ENCODE measurements around the gene GPR149.
A peak's percentile ranks its signal among the peaks of the same experiment; 100 is the strongest.

GPR149 gene

DNA sequence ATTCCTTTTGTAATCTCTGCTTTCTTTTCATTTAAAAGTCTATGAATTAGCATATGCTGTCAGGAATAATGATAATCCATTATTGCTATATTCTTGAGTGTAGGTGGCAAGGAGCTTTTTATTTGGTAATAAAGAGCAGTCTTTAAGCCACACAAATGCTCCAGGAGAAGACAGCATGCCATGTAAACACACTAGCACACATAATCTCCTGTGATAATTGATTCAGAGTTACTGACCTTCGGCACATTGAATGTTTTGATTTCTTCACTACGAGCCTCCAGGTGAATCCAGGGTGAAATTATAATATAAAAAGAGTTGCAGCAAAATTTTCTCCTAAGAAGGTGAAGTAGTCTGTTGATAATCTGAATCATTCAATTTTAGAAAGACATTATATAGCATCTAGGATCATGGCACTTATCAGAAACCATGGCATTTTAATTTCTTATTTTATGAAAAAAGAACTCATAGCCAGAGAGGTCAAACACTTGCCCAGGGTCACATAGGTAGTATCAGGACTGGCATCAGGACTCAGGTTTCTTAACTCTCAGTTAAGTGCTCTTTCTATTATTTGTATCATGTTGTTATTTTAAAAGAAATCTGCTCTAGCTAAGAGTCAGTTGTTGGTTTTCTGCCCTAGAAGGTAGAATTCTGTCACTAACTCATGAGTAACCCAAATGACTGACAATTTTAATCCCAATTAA lies 84.4 kb downstream of the GPR149 start:
- no peak overlapping the region for H3K9ac ChIP-seq (ENCODE audit: low read depth, low read length)
- H3K27me3 ChIP-seq (ENCODE audit: control insufficient read depth, insufficient read depth, low read length), result no peaks in the 10 kb centered on the region
- no peaks in the 10 kb centered on the region for H3K9me3 ChIP-seq (ENCODE audit: control insufficient read depth, insufficient read depth, low read length)
- no peaks in the 10 kb centered on the region for H3K36me3 ChIP-seq (ENCODE audit: control insufficient read depth, insufficient read depth, low read length)
- H3K4me3 ChIP-seq (ENCODE audit: low read depth, low read length), result no peak overlapping the region
- H3K27ac ChIP-seq (ENCODE audit: low read depth, low read length), result no peak overlapping the region
- peaks cover 9% of the 10 kb centered on the region; the same call in 1 of the 2 replicates for H3K4me1 ChIP-seq (ENCODE audit: control insufficient read depth, insufficient read depth, low read length)

- Histone ChIP-seq H3K36me3 (ENCODE audit: control insufficient read depth, insufficient read depth, low read length) (no peaks in the 10 kb centered on the region), H3K27me3 (ENCODE audit: control insufficient read depth, insufficient read depth, low read length) (no peaks in the 10 kb centered on the region), H3K27ac (ENCODE audit: low read depth, low read length) (no peak overlapping the region), H3K9ac (ENCODE audit: low read depth, low read length) (no peak overlapping the region), H3K4me1 (ENCODE audit: control insufficient read depth, insufficient read depth, low read length) (no peaks in the 10 kb centered on the region), H3K9me3 (ENCODE audit: control insufficient read depth, insufficient read depth, low read length) (no peaks in the 10 kb centered on the region), H3K4me3 (ENCODE audit: low read depth, low read length) (no peak overlapping the region)
These were observed 91.4 kb downstream of the GPR149 start for GRCh38 chr3:154338570-154338969.

DNA sequence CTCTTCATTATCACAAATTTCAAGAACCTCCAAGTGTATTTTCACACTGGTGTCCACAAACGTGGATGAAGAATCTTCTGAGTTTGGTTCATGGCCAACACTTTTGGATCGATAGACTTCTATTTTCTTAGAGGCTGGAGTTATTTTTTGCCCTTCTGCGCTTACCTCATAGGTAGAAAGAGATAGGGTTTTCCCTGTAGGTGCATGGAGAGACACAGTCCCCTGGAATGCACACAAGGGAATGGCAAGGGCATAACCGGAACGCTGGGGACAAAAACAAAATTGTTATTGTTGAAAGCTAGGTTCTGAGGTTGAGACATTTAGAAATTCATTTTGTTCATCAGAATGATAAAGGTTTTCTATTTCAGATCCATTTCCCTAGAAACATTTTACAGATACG lies 92.0 kb downstream of the GPR149 start:
- no peaks in the 10 kb centered on the region for H3K36me3 ChIP-seq (ENCODE audit: control insufficient read depth, insufficient read depth, low read length)
- H3K4me1 ChIP-seq (ENCODE audit: control insufficient read depth, insufficient read depth, low read length), result no peaks in the 10 kb centered on the region
- no peaks in the 10 kb centered on the region for H3K27me3 ChIP-seq (ENCODE audit: control insufficient read depth, insufficient read depth, low read length)
- H3K27ac ChIP-seq (ENCODE audit: low read depth, low read length), result no peak overlapping the region
- no peak overlapping the region for H3K4me3 ChIP-seq (ENCODE audit: low read depth, low read length)
- no peaks in the 10 kb centered on the region for H3K9me3 ChIP-seq (ENCODE audit: control insufficient read depth, insufficient read depth, low read length)
- no peak overlapping the region for H3K9ac ChIP-seq (ENCODE audit: low read depth, low read length)

- H3K27me3 ChIP-seq (ENCODE audit: control insufficient read depth, insufficient read depth, low read length), result no peaks in the 10 kb centered on the region
- H3K36me3 ChIP-seq (ENCODE audit: control insufficient read depth, insufficient read depth, low read length), result no peaks in the 10 kb centered on the region
- no peak overlapping the region for H3K9ac ChIP-seq (ENCODE audit: low read depth, low read length)
- no peak overlapping the region for H3K4me3 ChIP-seq (ENCODE audit: low read depth, low read length)
- H3K4me1 ChIP-seq (ENCODE audit: control insufficient read depth, insufficient read depth, low read length), result no peaks in the 10 kb centered on the region
- no peak overlapping the region for H3K27ac ChIP-seq (ENCODE audit: low read depth, low read length)
- no peaks in the 10 kb centered on the region for H3K9me3 ChIP-seq (ENCODE audit: control insufficient read depth, insufficient read depth, low read length)
These were observed 95.0 kb downstream of the GPR149 start for GRCh38 chr3:154334973-154335420.

- Histone ChIP-seq H3K4me1 (ENCODE audit: control insufficient read depth, insufficient read depth, low read length) (peaks cover 8% of the 10 kb centered on the region; the same call in 1 of the 2 replicates), H3K27ac (ENCODE audit: low read depth, low read length) (no peak overlapping the region), H3K9ac (ENCODE audit: low read depth, low read length) (no peak overlapping the region), H3K36me3 (ENCODE audit: control insufficient read depth, insufficient read depth, low read length) (no peaks in the 10 kb centered on the region), H3K9me3 (ENCODE audit: control insufficient read depth, insufficient read depth, low read length) (no peaks in the 10 kb centered on the region), H3K4me3 (ENCODE audit: low read depth, low read length) (no peak overlapping the region), H3K27me3 (ENCODE audit: control insufficient read depth, insufficient read depth, low read length) (no peaks in the 10 kb centered on the region)
These were observed 102.1 kb downstream of the GPR149 start for GRCh38 chr3:154327871-154328270.

GRCh38 chr3:154324919-154325318 lies 105.1 kb downstream of the GPR149 start:
- H3K27ac ChIP-seq (ENCODE audit: low read depth, low read length), result peak overlapping the region; percentile 95
- peaks cover 18% of the 10 kb centered on the region for H3K4me1 ChIP-seq (ENCODE audit: control insufficient read depth, insufficient read depth, low read length)
- H3K9ac ChIP-seq (ENCODE audit: low read depth, low read length), result 0 out of 2 replicates have a peak overlapping the region, but pooled peaks have one; percentile 42
- peak overlapping the region; percentile 100 for H3K4me3 ChIP-seq (ENCODE audit: low read depth, low read length)
- no peaks in the 10 kb centered on the region for H3K9me3 ChIP-seq (ENCODE audit: control insufficient read depth, insufficient read depth, low read length)
- H3K36me3 ChIP-seq (ENCODE audit: control insufficient read depth, insufficient read depth, low read length), result peaks cover 4% of the 10 kb centered on the region; the same call in 1 of the 2 replicates
- no peaks in the 10 kb centered on the region for H3K27me3 ChIP-seq (ENCODE audit: control insufficient read depth, insufficient read depth, low read length)

- Histone ChIP-seq H3K36me3 (ENCODE audit: control insufficient read depth, insufficient read depth, low read length) (peaks cover 4% of the 10 kb centered on the region; the same call in 1 of the 2 replicates), H3K27me3 (ENCODE audit: control insufficient read depth, insufficient read depth, low read length) (no peaks in the 10 kb centered on the region), H3K4me1 (ENCODE audit: control insufficient read depth, insufficient read depth, low read length) (peaks cover 26% of the 10 kb centered on the region), H3K9me3 (ENCODE audit: control insufficient read depth, insufficient read depth, low read length) (no peaks in the 10 kb centered on the region), H3K27ac (ENCODE audit: low read depth, low read length) (peak within 1 kb of the TSS; percentile 95), H3K4me3 (ENCODE audit: low read depth, low read length) (peak within 1 kb of the TSS; percentile 100), H3K9ac (ENCODE audit: low read depth, low read length) (peak within 1 kb of the TSS; percentile 97)
These were observed 105.9 kb downstream of the GPR149 start, which contains the start of gene DHX36 for GRCh38 chr3:154323891-154324738. Gene DHX36, minus strand, starts transcription at chr3:154324487. Its CDS starts 71 bp downstream, at chr3:154324416.

- H3K27ac ChIP-seq (ENCODE audit: low read depth, low read length), result no peak overlapping the region
- H3K36me3 ChIP-seq (ENCODE audit: control insufficient read depth, insufficient read depth, low read length), result peaks cover 58% of the 10 kb centered on the region
- peaks cover 34% of the 10 kb centered on the region for H3K4me1 ChIP-seq (ENCODE audit: control insufficient read depth, insufficient read depth, low read length)
- no peak overlapping the region for H3K4me3 ChIP-seq (ENCODE audit: low read depth, low read length)
- no peaks in the 10 kb centered on the region for H3K9me3 ChIP-seq (ENCODE audit: control insufficient read depth, insufficient read depth, low read length)
- no peak overlapping the region for H3K9ac ChIP-seq (ENCODE audit: low read depth, low read length)
- H3K27me3 ChIP-seq (ENCODE audit: control insufficient read depth, insufficient read depth, low read length), result no peaks in the 10 kb centered on the region
These were observed 112.8 kb downstream of the GPR149 start for GRCh38 chr3:154316974-154317767.

- Histone ChIP-seq H3K9me3 (ENCODE audit: control insufficient read depth, insufficient read depth, low read length) (no peaks in the 10 kb centered on the region), H3K27me3 (ENCODE audit: control insufficient read depth, insufficient read depth, low read length) (no peaks in the 10 kb centered on the region), H3K36me3 (ENCODE audit: control insufficient read depth, insufficient read depth, low read length) (peaks cover 81% of the 10 kb centered on the region), H3K9ac (ENCODE audit: low read depth, low read length) (no peak overlapping the region), H3K4me3 (ENCODE audit: low read depth, low read length) (no peak overlapping the region), H3K27ac (ENCODE audit: low read depth, low read length) (no peak overlapping the region), H3K4me1 (ENCODE audit: control insufficient read depth, insufficient read depth, low read length) (peaks cover 20% of the 10 kb centered on the region)
These were observed 115.8 kb downstream of the GPR149 start for GRCh38 chr3:154314152-154314551.

DNA sequence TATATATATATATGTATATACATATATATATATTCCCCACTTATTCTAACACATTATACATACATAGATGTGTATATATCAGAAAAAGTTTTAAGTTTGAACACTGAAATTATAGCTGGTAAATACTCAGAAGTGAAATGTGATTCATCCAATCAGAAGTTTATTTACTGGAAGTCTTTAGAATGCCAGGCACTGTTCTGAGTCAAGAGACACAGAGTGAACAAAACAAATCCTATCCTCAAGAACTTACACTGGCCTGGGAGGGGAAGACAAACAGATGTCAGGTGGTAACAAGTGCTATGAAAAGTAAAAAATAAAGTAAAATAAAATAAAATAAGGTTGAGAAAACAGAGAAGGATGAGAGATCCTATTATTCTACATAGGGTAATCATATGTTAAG lies 119.2 kb downstream of the GPR149 start:
- H3K4me3 ChIP-seq (ENCODE audit: low read depth, low read length), result no peak overlapping the region
- no peaks in the 10 kb centered on the region for H3K9me3 ChIP-seq (ENCODE audit: control insufficient read depth, insufficient read depth, low read length)
- H3K27me3 ChIP-seq (ENCODE audit: control insufficient read depth, insufficient read depth, low read length), result no peaks in the 10 kb centered on the region
- H3K4me1 ChIP-seq (ENCODE audit: control insufficient read depth, insufficient read depth, low read length), result no peaks in the 10 kb centered on the region
- H3K27ac ChIP-seq (ENCODE audit: low read depth, low read length), result no peak overlapping the region
- H3K9ac ChIP-seq (ENCODE audit: low read depth, low read length), result no peak overlapping the region
- H3K36me3 ChIP-seq (ENCODE audit: control insufficient read depth, insufficient read depth, low read length), result peaks cover 94% of the 10 kb centered on the region
